Fibroblast of the aortic adventitia (primary cell): ENCODE data around the gene PKD2. TPM values are rescaled to one million over a fixed set of nuclear protein-coding genes. Genes with fewer than 3 reads are reported as not detected.

ENCODE experiments used
- DNase-seq: peaks from one replicate; pipeline ENCODE4 v3.0.0-alpha.2; 2010; ENCODE audit warnings: low read depth
- H3K4me3 ChIP-seq: 2 replicates; pipeline ENCODE4 v1.5.1; 2011; ENCODE audit warnings: low read depth, mild to moderate bottlenecking, control low read depth, low read length, moderate library complexity
- CTCF ChIP-seq: IDR thresholded peaks from 2 replicates; pipeline ENCODE4 v1.5.1; 2011; ENCODE audit warnings: mild to moderate bottlenecking, low read length, control low read depth, inconsistent platforms; ENCODE audit not compliant: insufficient read depth
- total RNA-seq: library from RNA; depleted of rRNA; stranded (reverse); fragments of >200 nt; gene quantifications from 2 replicates; pipeline ENCODE4 v1.2.3, GENCODE V29; 2012; ENCODE audit warnings: low replicate concordance

The PKD2 gene
- total RNA-seq, 1 donor, result 66.6 TPM

- no peak overlapping the region for H3K4me3 ChIP-seq
- TF ChIP-seq CTCF, result no peak
- DNase-seq, result peak; percentile 32
These were observed 28.8 kb upstream of the PKD2 start for GRCh38 chr4:87978681-87979080.

- no peak for TF ChIP-seq CTCF
- no peak overlapping the region for H3K4me3 ChIP-seq
- no peak for DNase-seq
These were observed 27.6 kb upstream of the PKD2 start for GRCh38 chr4:87979810-87980209.

- TF ChIP-seq CTCF, result no peak
- H3K4me3 ChIP-seq, result no peak overlapping the region
- no peak for DNase-seq
These were observed 25.9 kb upstream of the PKD2 start for GRCh38 chr4:87981486-87981885.

- H3K4me3 ChIP-seq, result no peak overlapping the region
- no peak for DNase-seq
- TF ChIP-seq CTCF, result no peak
These were observed 25.4 kb upstream of the PKD2 start for GRCh38 chr4:87982036-87982435.

- no peak for DNase-seq
- H3K4me3 ChIP-seq, result no peak overlapping the region
- TF ChIP-seq CTCF, result no peak
These were observed 24.9 kb upstream of the PKD2 start for GRCh38 chr4:87982446-87983010.

- no peak overlapping the region for H3K4me3 ChIP-seq
- no peak for TF ChIP-seq CTCF
- no peak for DNase-seq
These were observed 23.4 kb upstream of the PKD2 start for GRCh38 chr4:87983996-87984395.
